ENCODE measurements around the gene HMGN2.
A peak's percentile ranks its signal among the peaks of the same experiment; 100 is the strongest.

HMGN2 gene

DNA sequence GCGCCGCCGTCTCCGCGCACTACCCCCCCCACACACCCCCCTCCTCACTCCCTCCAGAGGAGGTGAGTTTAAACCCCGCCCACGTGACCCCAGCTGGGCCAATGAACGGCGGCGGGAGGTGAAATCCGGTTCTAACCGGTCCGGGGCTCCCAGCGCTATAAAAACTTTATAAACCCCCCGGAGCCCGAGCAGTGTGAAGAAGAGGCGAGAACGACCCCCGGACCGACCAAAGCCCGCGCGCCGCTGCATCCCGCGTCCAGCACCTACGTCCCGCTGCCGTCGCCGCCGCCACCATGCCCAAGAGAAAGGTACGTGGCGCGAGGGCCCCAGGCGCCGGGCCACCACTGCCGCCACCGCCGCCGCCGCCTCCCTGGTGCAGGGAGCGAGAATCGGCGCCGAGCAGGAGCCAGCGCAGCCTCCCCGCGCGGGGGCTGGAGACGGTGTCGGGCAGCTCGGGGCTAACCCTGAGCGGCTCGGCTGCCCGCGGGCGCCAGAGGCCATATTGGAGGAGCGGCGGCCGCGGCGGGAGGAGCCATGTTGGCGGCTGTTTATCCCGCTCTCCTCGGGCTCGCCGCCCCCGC, at the start of gene HMGN2:
TSS of gene HMGN2 (plus strand) at position 121 of the 581 bp plus-strand sequence. CDS start at position 294, 173 bp downstream.
- peak; percentile 98 for DNase-seq

- DNase-seq: no peak
Measured at GRCh38 chr1:26429721-26430120, 42.5 kb upstream of the HMGN2 start.

GRCh38 chr1:26431979-26432695, 40.1 kb upstream of the HMGN2 start, which contains the start of gene DHDDS:
DHDDS (plus strand) TSS chr1:26432321; CDS start chr1:26432946, 625 bp downstream.
- peak; percentile 99 for DNase-seq

DNA sequence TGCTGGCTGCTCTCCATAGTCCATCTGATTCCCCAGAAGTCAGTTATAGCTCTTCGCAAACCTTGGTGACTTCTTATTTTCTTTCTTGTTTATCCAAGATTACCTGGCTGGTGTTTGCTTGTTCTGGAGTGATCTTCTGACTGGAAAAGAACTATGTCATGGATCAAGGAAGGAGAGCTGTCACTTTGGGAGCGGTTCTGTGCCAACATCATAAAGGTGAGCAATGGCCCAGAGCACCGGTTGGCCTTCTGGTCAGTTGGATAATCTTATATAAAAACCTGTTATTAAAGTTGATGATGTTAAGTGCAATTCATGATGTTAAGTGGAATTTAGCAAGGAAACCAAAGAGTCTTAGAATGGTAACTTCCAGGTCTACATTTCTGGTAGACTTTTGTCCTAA, 39.4 kb upstream of the HMGN2 start:
- DNase-seq: no peak

- DNase-seq: no peak
Measured at GRCh38 chr1:26434161-26434752, 38.0 kb upstream of the HMGN2 start.

GRCh38 chr1:26438041-26438440, 34.2 kb upstream of the HMGN2 start:
- DNase-seq: no peak

GRCh38 chr1:26440259-26440658, 32.0 kb upstream of the HMGN2 start:
- DNase-seq: no peak

- DNase-seq: no peak
Measured at GRCh38 chr1:26449868-26450267, 22.4 kb upstream of the HMGN2 start.

DNA sequence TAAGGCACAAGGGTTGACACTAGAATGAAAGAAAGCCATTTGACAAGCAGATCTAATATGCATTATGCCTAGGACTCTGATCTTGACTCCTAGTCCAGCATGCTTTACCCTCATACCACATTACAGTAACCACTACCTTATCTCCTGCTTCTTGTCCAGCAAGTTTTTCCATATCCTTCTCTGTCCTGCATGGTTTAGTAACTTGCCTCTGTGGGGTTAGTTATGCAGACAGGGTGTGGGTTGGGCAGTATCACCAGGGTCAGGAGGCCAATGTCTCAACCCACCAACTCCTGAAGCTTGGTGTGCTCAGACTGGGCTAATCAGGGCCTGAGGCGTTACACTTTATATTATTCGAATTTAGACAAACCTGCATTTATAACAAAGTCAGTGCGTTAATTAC, 21.3 kb upstream of the HMGN2 start:
- DNase-seq: peak; percentile 25

- DNase-seq: no peak
Measured at GRCh38 chr1:26452459-26453183, 19.6 kb upstream of the HMGN2 start.

GRCh38 chr1:26459148-26459547, 13.1 kb upstream of the HMGN2 start:
- no peak for DNase-seq

DNA sequence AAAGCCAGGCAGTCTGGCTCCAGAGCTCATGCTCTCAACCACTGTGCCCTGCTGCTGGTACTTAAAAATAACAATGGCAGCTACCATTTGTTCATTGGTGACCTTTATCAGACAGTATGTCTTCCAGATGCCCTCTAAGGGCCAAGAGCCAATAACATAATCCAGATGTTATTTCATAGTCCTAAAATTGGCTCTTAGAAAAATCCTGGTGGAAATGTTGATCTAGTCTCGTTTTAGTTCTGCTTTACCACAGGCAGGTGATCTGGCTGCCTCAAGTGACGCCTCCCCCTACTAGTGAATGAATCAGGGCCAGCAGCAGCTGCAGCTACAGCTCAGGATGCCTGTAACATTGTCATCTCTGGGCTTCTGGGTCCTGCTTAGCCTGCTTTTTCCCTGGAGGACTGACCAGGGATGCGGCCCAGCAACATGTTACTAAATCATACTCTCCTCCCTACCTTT, 12.6 kb upstream of the HMGN2 start:
- DNase-seq: no peak

GRCh38 chr1:26468911-26469310, 3.3 kb upstream of the HMGN2 start:
- DNase-seq: no peak

DNA sequence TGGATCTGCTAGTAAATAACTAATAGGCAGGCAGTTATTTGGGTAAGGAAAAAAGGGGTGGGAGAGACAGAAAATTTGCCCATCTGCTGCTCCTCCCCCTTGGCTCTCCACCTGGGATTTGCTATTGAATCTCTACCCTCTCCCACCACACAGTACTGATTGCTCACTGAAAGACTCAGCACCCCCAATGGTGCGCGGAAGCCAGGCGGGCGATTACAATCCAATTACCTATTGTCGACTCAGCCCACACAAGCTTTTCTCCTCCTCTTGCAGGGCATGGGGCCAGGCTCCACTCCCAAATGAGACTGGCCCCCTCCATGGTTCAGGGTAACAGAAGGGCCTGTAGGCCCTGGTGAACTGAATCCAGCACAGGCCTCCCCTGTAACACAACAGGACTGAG, 2.7 kb upstream of the HMGN2 start:
- DNase-seq: no peak

GRCh38 chr1:26470878-26471497, 1.3 kb upstream of the HMGN2 start:
- no peak for DNase-seq

DNA sequence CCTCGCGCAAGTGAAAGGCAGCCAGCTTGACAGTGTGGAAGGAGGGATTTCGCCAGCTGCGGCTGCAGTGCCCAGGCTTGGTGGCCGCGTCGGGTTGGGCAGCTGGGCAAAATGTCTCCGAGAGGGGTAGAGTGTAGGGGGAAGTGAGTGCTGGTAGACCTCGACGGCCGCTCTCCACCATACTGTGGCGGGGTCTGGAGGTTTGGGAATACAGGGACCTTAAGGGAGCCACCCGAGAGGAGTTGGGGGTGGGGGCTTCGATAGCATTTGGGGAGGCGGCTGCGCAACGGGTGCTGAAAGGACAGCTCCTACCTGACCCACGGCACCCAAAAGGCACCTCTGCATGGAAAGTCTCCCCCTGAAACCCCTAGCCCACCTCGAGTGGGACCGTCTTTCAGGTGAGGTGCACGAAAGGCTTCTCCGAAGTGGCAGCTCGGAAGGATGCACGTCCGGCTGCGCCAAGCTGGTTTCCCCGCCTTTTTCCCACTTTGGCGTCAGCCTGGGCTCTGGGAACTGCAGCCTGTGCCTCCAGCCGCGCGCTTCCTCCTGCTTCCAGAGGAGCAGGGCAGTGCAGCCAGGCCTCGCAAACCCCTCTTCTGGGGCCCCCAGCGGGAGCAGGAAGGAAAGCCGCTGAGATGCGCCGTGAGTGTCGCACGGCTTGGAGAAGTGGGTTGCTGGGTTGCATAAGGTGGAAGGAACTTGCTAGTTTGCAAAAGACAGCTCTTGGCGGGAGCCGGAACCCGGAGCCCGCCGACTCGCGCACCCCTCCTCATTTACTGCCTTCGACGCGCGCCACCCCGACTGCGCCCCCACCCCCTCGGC, 531 bp upstream of the HMGN2 start:
- peak; percentile 68 for DNase-seq

GRCh38 chr1:26472901-26473845, 933 bp downstream of the HMGN2 start:
- peak; percentile 97 for DNase-seq

GRCh38 chr1:26474818-26475217, 2.6 kb downstream of the HMGN2 start:
- no peak for DNase-seq

DNA sequence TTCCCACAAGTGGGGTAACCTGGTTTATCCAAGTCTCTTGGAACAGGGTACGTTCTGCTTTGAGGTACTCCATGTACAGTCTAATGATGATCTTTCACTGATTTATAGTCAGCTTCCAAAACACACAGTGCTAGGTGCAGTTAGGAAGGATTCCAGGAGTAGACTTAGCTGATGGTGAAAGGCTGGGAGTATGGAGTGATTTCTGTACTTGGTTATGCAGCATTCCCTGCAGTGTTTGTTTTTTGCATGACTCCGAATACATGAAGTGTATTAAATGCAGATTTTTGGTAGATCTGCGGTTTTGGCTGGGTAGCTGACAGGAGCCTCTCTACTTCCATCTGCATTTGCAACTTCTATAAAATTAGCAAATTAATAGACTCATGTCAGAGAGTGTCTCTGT, 3.7 kb downstream of the HMGN2 start:
- no peak for DNase-seq

GRCh38 chr1:26476958-26477357, 4.7 kb downstream of the HMGN2 start:
- DNase-seq: no peak
